GM19025 (cell line): Measurements from ENCODE around the gene PALLD.
A peak's percentile ranks its signal among the peaks of the same experiment; 100 is the strongest.

Experiments
- ATAC-seq: cut with Tn5 transposase; IDR thresholded peaks from one replicate; pipeline ENCODE4 v1.9.1; 2021; ENCODE audit warnings: mild to moderate bottlenecking, low read depth, moderate library complexity; ENCODE audit not compliant: unreplicated experiment

Gene PALLD

DNA sequence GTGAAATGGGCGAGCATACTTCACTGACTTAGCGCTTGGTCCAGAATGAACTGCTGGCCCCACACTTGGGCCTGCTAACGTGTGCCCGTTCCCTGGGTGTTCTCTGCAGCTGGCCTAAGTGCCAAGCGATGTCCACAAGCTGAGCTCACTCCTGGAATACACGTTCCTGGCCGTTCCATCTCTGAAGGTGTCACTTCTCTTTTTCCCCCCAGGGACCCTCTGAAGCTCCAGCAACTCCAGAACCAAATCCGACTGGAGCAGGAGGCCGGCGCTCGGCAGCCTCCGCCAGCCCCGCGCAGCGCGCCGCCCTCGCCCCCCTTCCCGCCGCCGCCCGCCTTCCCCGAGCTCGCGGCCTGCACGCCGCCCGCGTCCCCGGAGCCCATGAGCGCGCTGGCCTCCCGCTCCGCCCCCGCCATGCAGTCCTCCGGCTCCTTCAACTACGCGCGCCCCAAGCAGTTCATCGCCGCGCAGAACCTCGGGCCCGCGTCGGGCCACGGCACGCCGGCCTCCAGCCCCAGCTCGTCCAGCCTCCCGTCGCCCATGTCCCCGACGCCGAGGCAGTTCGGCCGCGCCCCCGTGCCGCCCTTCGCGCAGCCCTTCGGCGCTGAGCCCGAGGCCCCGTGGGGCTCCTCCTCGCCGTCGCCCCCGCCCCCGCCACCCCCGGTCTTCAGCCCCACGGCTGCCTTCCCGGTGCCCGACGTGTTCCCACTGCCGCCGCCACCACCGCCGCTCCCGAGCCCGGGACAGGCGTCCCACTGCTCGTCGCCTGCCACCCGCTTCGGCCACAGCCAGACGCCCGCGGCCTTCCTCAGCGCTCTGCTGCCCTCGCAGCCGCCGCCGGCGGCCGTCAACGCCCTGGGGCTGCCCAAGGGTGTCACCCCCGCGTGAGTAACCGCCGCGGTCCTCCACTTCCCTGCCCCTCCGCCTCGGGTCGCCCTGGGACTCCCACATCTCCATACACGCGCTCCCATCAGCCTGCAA is 380.9 kb downstream of the PALLD start:
- ATAC-seq = peak; percentile 32

DNA sequence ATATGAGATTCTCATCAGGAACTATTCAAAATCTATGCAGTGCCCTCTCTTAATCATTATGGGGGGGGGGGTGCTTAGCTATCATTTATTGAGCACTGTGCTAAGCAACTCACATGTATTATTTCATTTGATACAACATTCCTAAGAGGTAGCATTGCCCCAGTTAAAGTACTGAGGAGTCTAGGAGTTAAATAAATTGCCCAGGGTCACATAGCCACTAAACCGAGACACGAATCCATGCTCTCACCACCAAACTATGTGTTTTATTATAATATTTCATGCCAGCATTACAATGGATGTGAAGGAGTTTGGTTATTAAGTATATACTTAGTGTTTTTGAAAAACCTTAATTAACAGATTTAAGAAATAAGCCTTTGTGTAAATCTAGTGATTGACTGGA is 381.8 kb downstream of the PALLD start:
- no peak for ATAC-seq

DNA sequence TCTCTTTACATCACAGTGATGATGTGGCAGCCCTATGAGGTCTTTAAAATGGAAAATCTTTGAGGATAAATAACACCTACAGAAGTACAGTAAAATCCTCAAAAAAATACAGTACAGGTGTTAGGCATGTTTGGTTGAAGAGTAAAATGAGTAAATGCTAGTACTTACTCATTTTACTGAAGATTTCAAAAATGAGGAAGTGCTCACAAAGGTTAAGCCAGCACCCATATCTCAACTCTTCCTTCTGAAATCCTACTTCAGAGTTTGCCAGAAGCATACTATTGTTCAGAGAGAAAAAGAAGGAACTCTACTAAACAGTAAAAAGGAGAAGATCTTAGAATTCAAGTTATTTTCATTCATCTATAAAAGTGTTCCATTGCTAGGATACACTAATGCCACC is 382.3 kb downstream of the PALLD start:
- no peak for ATAC-seq

DNA sequence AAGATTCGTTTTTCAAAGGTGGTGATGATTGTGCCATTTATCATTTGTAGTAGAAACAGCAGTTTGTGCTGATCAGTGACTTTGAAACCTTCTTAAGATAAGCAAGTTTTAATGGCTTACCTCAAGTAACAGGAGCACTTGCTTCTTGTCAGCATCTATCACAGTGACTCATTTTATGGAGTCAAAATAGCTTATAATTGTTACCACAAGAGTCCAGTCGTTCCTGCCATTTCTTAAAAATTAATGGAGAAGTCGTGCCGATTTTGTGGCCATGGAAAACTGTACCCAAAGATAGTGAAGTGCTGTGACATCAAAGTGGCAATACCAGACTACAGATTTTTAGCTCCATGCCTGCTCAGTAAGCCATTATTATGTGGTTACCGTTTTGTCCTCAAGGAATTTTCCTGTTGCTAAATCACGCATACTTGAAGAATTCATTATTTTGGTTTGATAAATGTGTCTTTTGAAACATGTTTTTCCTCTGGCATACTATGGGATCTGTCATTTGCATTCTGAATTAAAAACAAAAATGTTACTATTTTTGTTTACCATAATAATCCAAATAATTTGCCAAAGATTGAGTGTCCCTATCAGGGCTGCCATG is 383.3 kb downstream of the PALLD start:
- no peak for ATAC-seq

DNA sequence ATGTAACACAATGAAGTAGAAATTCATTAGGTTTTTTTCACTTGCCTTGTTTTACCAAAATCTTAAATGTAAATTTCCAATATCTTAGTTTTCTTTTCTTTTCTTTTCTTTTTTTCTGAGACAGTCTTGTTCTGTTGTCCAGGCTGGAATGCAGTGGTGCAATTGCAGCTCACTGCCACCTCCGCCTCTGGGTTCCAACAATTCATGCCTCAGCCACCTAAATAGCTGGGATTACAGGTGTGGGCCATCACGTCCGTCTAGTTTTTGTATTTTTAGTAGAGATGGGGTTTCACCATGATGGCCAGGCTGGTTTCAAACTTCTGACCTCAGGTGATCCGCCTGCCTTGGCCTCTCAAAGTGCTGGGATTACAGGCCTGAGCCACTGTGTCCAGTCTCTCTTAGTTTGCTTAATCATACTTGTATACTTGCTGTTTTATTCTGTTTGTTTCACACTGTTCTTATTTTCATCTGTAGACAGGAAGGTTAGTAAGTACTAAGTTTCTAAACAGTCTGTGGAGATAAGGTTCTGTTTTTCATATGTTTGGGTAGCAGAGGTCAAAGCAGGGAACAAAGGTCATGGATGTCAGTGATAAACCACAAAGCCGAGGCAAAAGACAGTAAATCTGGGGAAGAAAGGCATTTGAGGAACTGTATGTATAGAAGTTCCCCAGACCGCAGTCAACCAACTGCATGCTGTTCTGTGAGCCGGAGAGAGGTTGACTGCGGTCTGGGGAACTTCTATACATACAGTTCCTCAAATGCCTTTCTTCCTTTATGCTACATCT is 384.2 kb downstream of the PALLD start:
- peak; percentile 48 for ATAC-seq

DNA sequence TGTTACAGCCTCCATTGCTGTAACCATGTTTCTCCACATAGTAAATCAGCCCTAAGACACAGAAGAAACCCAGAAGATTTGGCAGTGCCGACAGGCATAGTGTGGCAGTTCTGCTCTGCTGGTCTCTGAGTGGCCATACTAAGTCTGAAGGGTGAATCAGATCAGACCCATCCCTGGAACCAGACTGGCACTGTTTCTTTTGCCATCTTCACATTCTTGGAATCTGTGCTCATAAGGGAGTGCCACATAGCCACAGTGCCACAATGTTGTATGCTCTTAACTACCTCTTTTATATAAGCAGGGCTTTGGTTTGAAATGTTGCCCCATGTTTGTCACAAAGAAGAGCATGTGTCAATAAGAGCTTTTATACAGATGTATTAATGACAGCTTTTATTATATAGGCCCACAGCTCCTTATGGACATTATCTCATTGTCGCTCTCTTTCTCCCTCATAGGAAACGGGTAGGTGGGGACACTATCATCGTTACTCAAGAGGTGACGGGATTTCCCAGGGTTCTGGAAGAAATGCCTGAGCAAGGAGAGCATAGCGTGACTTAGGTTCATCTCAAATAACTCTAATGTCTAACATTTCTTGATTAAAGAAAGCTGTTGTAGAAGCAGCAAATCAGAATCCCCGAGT is 385.0 kb downstream of the PALLD start:
- ATAC-seq = no peak

DNA sequence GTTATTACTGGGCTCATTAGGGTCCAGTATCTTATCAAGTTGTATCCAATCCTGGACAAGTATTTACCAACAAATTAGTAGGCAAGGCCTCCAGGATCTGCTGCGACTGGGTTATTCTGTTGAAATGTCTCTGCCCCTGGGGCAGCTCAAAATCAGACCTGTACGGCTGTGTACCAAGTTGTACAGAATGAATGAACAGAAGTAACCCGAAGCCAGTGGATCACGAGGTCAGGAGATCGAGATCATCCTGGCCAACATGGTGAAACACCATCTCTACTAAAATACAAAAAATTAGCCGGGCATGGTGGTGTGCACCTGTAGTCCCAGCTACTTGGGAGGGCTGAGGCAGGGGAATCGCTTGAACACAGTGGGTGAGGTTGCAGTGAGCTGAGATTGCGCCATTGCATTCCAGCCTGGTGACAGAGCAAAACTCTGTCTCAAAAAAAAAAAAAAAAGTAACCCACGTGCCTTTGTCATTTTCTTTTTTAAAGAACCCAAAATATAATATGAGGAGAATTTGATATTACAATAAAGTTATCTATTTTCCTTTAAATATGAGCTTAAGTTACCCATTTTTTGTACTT is 385.9 kb downstream of the PALLD start:
- no peak for ATAC-seq

DNA sequence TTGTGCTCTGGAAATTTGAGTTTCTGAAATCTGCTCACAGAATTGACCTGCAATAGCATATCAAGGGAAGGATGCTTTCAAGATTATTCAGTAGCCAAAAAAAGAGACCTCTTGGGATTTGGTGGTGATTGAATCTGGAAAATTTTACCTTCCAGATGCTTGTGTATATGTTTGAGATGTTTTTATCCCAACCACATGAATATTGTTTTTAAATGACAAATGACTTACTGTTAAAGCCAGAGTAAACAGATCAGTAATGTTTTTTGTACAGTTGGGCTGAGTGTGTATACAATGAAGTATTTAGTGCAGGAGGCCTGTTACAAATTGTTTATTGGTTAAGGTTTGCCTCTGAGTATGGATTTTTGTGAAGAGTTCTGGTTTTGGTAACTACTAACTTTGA is 386.7 kb downstream of the PALLD start:
- no peak for ATAC-seq

DNA sequence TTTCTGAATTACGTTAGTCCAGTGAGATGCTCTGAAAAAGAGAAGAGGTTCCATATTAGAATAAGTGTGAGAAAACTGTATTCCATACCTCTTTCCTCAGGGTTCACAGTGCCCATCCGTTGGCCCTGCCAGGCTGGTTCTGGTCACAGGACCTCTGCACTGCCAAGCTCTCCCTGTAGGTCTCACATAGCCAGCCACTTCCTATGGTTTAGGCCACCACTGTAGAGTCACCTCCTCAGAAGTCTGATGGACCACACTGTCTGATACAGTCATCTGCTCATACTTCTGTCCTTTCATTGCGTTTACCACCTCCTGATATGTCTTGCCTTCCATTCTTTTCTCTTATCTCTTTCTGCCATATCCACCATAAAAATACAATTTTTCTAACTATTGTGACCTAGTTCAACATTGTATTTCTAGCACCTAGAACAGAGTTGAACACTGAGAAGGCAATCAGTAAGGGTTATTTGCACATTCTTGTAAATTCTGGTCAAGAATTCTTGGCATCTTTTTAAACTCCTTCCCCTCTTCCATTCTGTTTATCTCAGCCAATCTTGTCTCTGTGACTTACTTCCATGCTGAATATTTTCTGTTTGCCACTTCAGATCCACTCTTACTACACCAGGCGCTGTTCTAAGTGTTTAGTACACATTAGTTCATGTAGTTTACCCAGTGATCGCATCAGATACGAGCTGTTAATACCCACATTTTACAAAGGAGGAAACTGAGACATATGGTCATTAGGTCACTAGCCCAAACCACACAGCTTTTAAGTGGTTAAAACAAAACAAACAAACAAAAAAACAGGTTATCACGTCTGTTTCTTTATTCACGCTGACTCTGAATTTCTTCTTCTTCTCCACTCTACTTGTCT is 387.6 kb downstream of the PALLD start:
- no peak for ATAC-seq

DNA sequence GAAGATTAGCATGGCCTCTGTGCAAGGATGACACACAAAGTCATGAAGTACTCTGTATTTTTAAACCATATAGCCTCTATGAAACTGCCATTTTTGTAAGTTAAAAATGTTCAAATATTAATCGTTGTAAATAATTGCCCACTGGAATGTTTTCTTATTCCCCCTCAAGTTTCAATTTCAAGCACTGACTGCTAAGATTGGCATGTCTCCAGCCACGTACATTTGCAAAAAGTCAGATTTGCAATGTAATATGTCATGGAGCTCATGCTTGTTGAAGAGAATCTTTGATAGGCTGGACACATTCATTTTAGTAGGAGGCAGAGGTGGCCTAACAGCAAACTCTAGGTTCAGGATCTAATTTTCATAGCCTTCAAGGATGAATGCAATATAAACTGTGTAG is 388.5 kb downstream of the PALLD start:
- ATAC-seq = no peak

DNA sequence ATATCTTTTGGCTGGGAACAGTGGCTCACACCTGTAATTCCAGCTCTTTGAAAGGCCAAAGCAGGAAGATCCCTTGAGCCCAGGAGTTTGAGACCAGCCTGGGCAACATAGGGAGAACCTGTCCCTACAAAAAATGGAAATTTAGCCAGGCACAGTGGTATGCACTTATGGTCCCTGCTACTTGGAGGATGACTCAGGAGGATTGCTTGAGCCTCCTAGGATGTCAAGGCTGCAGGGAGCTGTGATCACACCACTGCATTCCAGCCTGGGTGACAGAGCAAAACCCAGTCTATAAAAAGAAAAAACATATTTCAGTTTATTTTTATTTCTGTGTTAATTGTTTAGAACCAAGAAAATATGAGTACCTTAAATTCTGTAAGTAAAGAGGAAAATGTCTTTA is 389.5 kb downstream of the PALLD start:
- no peak for ATAC-seq

DNA sequence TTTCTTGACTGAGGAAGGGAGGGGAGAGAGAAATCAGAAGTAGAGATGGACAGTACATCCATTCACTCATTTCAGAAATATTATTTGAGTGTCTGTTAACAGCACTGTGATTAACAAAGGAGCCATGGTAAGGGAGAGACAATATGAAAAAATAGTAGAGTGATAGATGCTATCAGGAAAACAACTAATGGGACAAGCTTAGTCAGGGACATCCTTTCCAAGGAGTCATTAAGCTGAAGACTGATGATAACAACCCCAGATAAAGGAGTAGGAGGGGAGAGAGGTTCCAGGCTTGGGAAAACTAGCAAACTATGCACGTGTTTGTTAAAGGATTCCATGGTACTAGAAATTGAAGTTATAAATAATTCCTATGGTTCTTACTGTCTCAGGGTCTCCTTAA is 391.0 kb downstream of the PALLD start:
- ATAC-seq = no peak

DNA sequence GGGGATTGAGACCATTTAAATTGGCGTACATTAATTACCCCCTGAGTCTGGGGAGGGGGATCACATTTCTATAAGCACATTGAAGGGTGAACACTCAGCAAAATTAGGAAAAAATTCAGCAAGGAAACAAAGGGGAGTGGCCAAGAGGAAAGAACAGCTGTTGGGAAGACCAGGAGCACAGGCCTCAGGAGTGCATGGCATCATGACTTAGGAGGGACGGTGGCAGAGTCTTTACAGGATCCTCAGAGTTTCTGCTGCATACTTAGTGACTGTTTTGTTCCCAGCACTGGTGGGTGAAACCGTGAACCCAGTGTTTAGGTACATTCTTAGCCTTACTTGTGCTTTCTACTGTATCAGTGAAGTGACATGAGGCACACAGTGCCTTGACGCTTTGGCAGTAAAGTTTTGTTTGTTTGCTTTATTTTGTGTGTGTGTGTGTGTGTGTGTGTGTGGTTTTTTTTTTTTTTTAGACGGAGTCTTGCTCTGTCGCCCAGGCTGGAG is 391.9 kb downstream of the PALLD start:
- no peak for ATAC-seq

DNA sequence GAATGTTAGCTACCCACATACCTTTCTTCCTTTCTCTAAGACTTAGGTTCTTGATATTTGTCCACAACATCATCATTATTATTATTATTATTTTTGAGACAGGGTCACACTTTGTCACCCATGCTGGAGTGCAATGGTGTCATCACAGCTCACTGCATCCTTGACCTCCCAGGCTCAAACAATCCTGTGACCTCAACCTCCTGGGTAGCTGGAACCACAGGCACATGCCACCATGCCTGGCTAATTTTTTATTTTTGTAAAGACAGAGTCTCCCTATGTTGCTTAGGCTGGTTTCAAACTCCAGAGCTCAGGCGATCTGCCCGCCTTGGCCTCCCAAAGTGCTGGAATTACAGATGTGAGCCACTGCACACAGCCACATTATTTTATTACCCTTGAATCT is 394.2 kb downstream of the PALLD start:
- no peak for ATAC-seq

DNA sequence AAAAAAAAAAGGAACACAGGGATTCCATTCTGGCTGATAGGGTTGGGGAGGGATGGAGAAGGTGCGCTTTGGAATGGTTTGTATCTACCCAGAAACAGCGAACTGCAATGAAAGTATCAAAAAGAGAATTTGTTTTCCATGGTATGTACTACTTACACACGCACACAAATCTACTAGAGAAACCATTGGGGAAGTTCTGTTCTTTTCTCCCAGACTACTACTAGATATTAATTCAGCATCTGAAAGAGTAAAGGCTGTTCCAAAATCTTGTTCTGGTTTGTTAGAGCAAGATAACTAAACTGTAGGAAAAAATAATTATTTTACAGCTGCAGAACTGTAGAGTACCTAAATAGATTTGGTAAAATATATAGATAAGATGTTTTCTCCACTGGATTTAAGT is 394.8 kb downstream of the PALLD start:
- ATAC-seq = no peak

DNA sequence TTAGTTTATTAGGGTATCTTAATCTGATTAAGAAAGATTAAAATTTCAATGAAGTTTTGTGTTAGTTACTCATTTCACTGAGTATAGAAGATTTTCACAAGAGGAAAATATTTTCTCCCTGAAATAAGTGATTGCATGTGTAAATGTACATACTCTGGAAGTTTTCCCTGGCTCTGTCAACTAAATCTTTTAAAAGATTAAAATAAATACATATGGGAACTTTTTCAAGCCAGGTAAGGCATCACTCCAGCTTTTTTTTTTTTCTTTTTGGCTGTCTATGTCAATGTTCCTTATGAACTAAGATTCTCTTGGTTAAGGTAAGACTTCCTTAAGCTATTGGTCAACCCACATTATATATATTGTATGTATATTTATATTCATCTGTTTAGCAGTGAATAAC is 395.6 kb downstream of the PALLD start:
- ATAC-seq = no peak

DNA sequence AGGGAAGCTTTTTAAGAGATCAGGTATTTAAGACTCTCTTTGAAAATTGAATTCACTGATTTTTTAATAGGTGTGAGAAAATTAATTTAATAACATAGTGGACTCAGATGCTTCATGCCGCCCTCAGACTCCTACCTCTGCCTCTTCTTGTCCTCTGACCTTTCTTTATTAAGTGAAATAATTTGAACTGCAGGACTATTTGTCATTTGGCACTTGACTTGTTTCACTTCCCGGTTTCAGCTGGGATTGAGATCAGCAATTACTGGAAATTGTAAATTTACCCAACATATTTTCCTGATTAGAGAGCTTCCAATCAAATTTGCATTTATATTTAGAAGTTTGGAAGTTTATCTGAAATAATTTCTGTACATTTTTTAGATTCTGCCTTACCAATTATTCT is 396.4 kb downstream of the PALLD start:
- ATAC-seq = no peak

DNA sequence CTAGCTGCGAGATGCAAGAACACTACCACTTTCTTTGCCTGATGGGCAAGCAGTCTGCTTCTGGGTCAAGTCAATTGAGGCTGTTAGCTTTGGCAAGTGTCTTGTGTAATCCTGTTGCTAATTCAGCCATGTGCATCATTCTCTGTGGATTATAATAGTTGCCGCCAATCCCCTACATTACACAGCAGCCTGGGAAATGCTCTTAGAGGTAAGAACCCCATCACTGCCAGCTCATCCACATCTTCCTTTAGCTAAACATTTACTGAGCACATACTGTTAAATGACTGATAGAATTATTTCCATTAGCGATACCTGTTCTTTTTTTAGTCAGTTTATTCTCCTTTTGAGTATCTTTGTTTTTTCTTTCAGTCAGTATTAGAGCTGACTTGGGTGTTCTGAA is 397.0 kb downstream of the PALLD start:
- no peak for ATAC-seq

DNA sequence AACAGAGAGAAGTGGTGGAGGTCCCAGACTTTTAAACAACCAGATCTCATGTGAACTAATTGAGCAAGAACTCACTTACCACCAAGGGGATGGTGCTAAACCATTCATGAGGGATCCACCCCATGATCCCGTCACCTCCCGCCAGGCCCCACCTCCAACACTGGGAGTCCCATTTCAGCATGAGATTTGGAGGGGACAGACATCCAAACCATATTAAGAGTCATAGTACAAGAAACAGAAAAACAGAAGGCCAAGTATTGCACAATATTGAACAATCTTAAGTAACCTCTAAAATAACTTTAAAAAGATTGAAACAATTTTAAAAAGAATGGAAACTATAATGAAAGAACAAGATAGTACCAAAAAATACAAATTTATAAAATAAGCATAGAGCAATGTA is 403.2 kb downstream of the PALLD start:
- no peak for ATAC-seq
